SU-DHL-6 (cell line): ENCODE results near the gene IGFBP7.

Experiments
- H2AFZ ChIP-seq: fragments of 200-600 bp; sonication (generic); 2 replicates; pipeline ENCODE4 v1.6.1; 2014; ENCODE audit warnings: low read depth, mild to moderate bottlenecking, moderate library complexity, mixed read lengths, antibody characterized with exemption, low read length; ENCODE audit not compliant: severe bottlenecking
- H3F3A ChIP-seq: fragments of 200-600 bp; shearing (Covaris generic); 2 replicates; pipeline ENCODE4 v1.6.0; 2016; ENCODE audit warnings: antibody characterized with exemption, mild to moderate bottlenecking; ENCODE audit not compliant: insufficient read depth
- H3K27ac ChIP-seq: fragments of 200-600 bp; sonication (generic); 2 replicates; pipeline ENCODE4 v1.5.1; 2016; ENCODE audit warnings: low read depth, mild to moderate bottlenecking, low read length, moderate library complexity, mixed read lengths
- H3K27me3 ChIP-seq: fragments of 200-600 bp; sonication (generic), shearing (Covaris generic); 2 replicates; pipeline ENCODE4 v1.6.0; 2014; ENCODE audit warnings: mild to moderate bottlenecking, low read length
- H3K36me3 ChIP-seq: fragments of 200-600 bp; sonication (generic); 2 replicates; pipeline ENCODE4 v1.6.1; 2014; ENCODE audit warnings: mild to moderate bottlenecking, low read length, mixed read lengths
- H3K4me2 ChIP-seq: fragments of 300-600, 200-600 bp; shearing (Covaris generic), sonication (generic); 2 replicates; pipeline ENCODE4 v1.6.0; 2014; ENCODE audit warnings: low read length, low read depth, mild to moderate bottlenecking; ENCODE audit not compliant: poor library complexity, severe bottlenecking
- H3K4me3 ChIP-seq: fragments of 200-600 bp; sonication (generic); 2 replicates; pipeline ENCODE4 v1.5.1; 2014; ENCODE audit warnings: antibody characterized with exemption, low read length, mild to moderate bottlenecking, mixed read lengths; ENCODE audit not compliant: insufficient read depth, poor library complexity, severe bottlenecking
- H3K79me2 ChIP-seq: fragments of 200-600 bp; sonication (generic); 2 replicates; pipeline ENCODE4 v1.6.1; 2014; ENCODE audit warnings: mild to moderate bottlenecking, low read length, moderate library complexity; ENCODE audit not compliant: insufficient read depth
- H3K9ac ChIP-seq: fragments of 200-600 bp; sonication (generic); 2 replicates; pipeline ENCODE4 v1.7.0; 2014; ENCODE audit warnings: mild to moderate bottlenecking, low read length
- H3K9me2 ChIP-seq: fragments of 200-600 bp; sonication (generic); replicated peaks from 2 replicates; pipeline ENCODE4 v1.6.1; 2014; ENCODE audit warnings: low read length; ENCODE audit not compliant: insufficient read depth
- H3K9me3 ChIP-seq: fragments of 200-600 bp; sonication (generic); 2 replicates; pipeline ENCODE4 v1.6.1; 2014; ENCODE audit warnings: low read length, mixed read lengths; ENCODE audit not compliant: insufficient read depth
- H4K20me1 ChIP-seq: fragments of 200-600 bp; sonication (generic); 2 replicates; pipeline ENCODE4 v1.6.1; 2014; ENCODE audit warnings: low read depth, mild to moderate bottlenecking, antibody characterized with exemption, low read length, moderate library complexity, mixed read lengths
- CTCF ChIP-seq: fragments of 200-600 bp; sonication (generic); IDR thresholded peaks from one replicate; pipeline ENCODE4 v1.5.1; 2017; ENCODE audit warnings: antibody characterized with exemption, mild to moderate bottlenecking, low read length, moderate library complexity; ENCODE audit not compliant: insufficient read depth, poor library complexity, severe bottlenecking
- EZH2phosphoT487 ChIP-seq: fragments of 200-600 bp; sonication (generic), shearing (Covaris generic); conservative IDR thresholded peaks from 2 replicates; pipeline ENCODE4 v1.6.1; 2018; ENCODE audit warnings: mild to moderate bottlenecking, antibody characterized with exemption, low read length, moderate library complexity, mixed read lengths

Gene IGFBP7

GRCh38 chr4:57106181-57106580 is 4.0 kb downstream of the IGFBP7 start:
- Histone ChIP-seq H3K36me3 (no peaks in the 10 kb centered on the region), H4K20me1 (no peaks in the 10 kb centered on the region), H3K27me3 (no peaks in the 10 kb centered on the region), H3K4me3 (no peak overlapping the region), H3K4me2 (no peak overlapping the region), H3K9me2 (no peaks in the 10 kb centered on the region), H3K79me2 (no peaks in the 10 kb centered on the region), H3K9ac (no peak overlapping the region), H3K27ac (no peak overlapping the region), H2AFZ (no peak overlapping the region), H3K9me3 (no peaks in the 10 kb centered on the region), H3F3A (no peaks in the 10 kb centered on the region)
- no peak for TF ChIP-seq EZH2phosphoT487
- TF ChIP-seq CTCF, result no peak

GRCh38 chr4:57104706-57105560 is 5.3 kb downstream of the IGFBP7 start:
- Histone ChIP-seq H3K9me2 (no peaks in the 10 kb centered on the region), H3K4me2 (no peak overlapping the region), H3K4me3 (no peak overlapping the region), H3K27ac (no peak overlapping the region), H3K9me3 (no peaks in the 10 kb centered on the region), H3K27me3 (no peaks in the 10 kb centered on the region), H3K36me3 (no peaks in the 10 kb centered on the region), H2AFZ (no peak overlapping the region), H3F3A (no peaks in the 10 kb centered on the region), H3K9ac (no peak overlapping the region), H3K79me2 (no peaks in the 10 kb centered on the region), H4K20me1 (no peaks in the 10 kb centered on the region)
- TF ChIP-seq EZH2phosphoT487, result no peak
- TF ChIP-seq CTCF, result no peak

- Histone ChIP-seq H3K4me3 (no peak overlapping the region), H3F3A (no peaks in the 10 kb centered on the region), H4K20me1 (no peaks in the 10 kb centered on the region), H3K27me3 (no peaks in the 10 kb centered on the region), H2AFZ (no peak overlapping the region), H3K9ac (no peak overlapping the region), H3K36me3 (no peaks in the 10 kb centered on the region), H3K79me2 (no peaks in the 10 kb centered on the region), H3K9me3 (no peaks in the 10 kb centered on the region), H3K9me2 (no peaks in the 10 kb centered on the region), H3K4me2 (no peak overlapping the region), H3K27ac (no peak overlapping the region)
- no peak for TF ChIP-seq EZH2phosphoT487
- no peak for TF ChIP-seq CTCF
Observed at GRCh38 chr4:57103051-57103450, 7.1 kb downstream of the IGFBP7 start.
